Activated CD4-positive, alpha-beta memory T cell treated with anti-CD3 and anti-CD28 coated beads, Interleukin-2, amount 10 ng/mL, durations not matched to agents 7 days and 5 days (primary cell): ENCODE data around the gene NUDT16. TPM values are rescaled to one million over a fixed set of nuclear protein-coding genes. Genes with fewer than 3 reads are reported as not detected.

ENCODE experiments used
- CTCF ChIA-PET: fragments of 350-600 bp; sonication (Branson Sonifier 250); formaldehyde crosslinking; loops from one replicate; lab custom pipeline; 2021; ENCODE audit warnings: antibody characterized with exemption, inconsistent platforms; lab: Charles Lee
- POLR2A ChIA-PET: fragments of 350-600 bp; sonication (Branson Sonifier 250); formaldehyde crosslinking; loops from one replicate; lab custom pipeline; 2021; ENCODE audit warnings: antibody characterized with exemption; lab: Charles Lee
- DNase-seq: peaks from one replicate; pipeline ENCODE4 v3.0.0-alpha.2; 2020
- H3K27ac Mint-ChIP-seq: one replicate; pipeline ENCODE4 v1.8.0; 2021; ENCODE audit warnings: mild to moderate bottlenecking, mixed read lengths
- H3K27me3 Mint-ChIP-seq: one replicate; pipeline ENCODE4 v1.8.0; 2021; ENCODE audit warnings: mixed read lengths
- H3K36me3 Mint-ChIP-seq: one replicate; pipeline ENCODE4 v1.8.0; 2021; ENCODE audit warnings: low read depth, mixed read lengths
- H3K4me1 Mint-ChIP-seq: one replicate; pipeline ENCODE4 v1.8.0; 2021; ENCODE audit warnings: mixed read lengths
- H3K4me3 Mint-ChIP-seq: one replicate; pipeline ENCODE4 v1.8.0; 2021; ENCODE audit warnings: mild to moderate bottlenecking, mixed read lengths
- H3K9me3 Mint-ChIP-seq: one replicate; pipeline ENCODE4 v1.8.0; 2021; ENCODE audit warnings: mixed read lengths
- total RNA-seq, 2 experiments: library from RNA; stranded (reverse); gene quantifications; one replicate each; pipeline ENCODE4 v1.2.3, GENCODE V29; 2021

The NUDT16 gene
- total RNA-seq, 2 experiments from 2014 or later = 12.3 to 12.4 TPM

DNA sequence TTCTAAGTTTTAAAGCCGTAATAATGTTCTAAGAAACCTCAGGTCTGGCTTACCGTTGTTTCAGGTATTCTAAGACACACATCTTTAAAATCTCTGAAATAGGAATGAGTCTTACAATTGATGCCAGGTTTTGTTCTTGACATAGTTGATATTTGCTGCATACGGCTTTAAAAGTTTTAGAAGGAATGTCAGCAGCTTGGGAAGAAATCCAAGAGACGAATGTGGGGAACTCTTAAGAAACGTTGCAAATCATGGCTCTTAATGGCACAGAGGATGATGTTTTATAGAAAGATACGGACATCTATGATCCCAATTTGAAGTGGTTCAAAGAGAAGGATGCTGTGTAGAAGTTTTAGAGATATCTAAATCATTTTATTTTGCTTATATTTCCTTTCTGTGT is 11.5 kb downstream of the NUDT16 start:
- CTCF ChIA-PET = no interaction called here
- no peak overlapping the region for H3K4me3 Mint-ChIP-seq
- H3K4me1 Mint-ChIP-seq = peaks cover under 1% of the 10 kb centered on the region
- no peak overlapping the region for H3K27ac Mint-ChIP-seq
- no peaks in the 10 kb centered on the region for H3K27me3 Mint-ChIP-seq
- POLR2A ChIA-PET = no interaction called here
- H3K36me3 Mint-ChIP-seq = no peaks in the 10 kb centered on the region
- no peaks in the 10 kb centered on the region for H3K9me3 Mint-ChIP-seq
- no peak for DNase-seq

DNA sequence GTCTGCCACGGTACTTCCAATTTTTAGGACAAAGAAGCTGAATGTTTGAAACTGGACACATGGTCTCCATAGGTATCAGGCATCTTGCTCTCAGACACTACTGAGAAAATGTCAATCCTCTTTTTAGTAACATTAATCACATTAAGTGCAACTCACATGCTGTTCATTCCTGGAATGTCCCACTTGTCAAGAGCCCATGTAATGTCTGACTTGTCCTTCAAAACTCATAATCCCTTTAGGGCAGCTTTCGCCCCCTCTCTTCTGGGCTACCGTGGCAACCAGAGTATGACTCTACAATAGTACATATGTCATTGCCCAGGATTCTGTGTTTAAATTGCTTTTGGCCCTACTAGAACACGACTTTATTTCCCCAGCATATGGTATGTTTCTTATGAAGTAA is 12.3 kb downstream of the NUDT16 start:
- H3K4me1 Mint-ChIP-seq = no peaks in the 10 kb centered on the region
- H3K27me3 Mint-ChIP-seq = no peaks in the 10 kb centered on the region
- no peaks in the 10 kb centered on the region for H3K9me3 Mint-ChIP-seq
- POLR2A ChIA-PET = no interaction called here
- no peak overlapping the region for H3K27ac Mint-ChIP-seq
- CTCF ChIA-PET = no interaction called here
- no peak overlapping the region for H3K4me3 Mint-ChIP-seq
- no peak for DNase-seq
- no peaks in the 10 kb centered on the region for H3K36me3 Mint-ChIP-seq

DNA sequence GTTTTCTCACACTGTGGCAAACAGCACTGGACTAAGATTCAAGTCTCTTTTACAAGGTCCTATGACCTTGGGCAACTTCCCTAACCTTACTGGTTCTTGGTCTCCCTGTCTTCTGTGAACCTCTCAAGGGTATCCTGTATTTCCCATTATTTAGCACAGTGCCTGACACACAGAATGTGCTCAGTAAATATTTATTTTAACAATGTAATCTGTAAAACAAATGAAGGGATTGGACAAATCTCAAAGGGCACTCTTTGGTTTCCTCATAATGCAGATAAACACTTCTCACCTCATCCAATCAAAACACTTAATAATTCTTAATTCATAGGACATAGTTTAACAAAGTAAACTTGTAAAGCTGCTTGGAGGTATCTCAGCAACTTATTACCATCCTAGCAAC is 12.8 kb downstream of the NUDT16 start:
- Mint-ChIP-seq H3K4me3 (no peak overlapping the region), H3K9me3 (no peaks in the 10 kb centered on the region), H3K27ac (no peak overlapping the region), H3K27me3 (peaks cover 1% of the 10 kb centered on the region), H3K4me1 (no peaks in the 10 kb centered on the region), H3K36me3 (no peaks in the 10 kb centered on the region)
- ChIA-PET CTCF (no interaction called here), POLR2A (no interaction called here)
- DNase-seq = no peak

DNA sequence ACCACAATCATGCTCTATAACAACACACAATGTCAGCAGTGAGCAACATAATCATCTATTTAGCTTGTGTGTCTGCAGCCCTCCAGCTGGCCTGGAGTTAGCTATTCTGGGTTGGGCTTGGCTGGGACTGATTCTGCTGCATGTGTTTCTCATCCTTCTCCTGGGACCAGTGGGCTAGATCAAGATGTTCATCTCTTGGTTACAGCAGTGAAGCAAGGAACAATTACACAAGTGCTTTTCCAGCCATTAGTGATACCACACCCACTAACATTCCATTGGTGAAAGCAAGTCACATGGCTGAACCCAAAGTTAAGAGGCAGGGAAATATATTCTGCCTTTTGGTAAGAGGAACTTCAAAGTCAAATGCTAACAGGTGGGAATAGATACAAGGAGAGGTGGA is 14.6 kb downstream of the NUDT16 start:
- no peak for DNase-seq
- no peaks in the 10 kb centered on the region for H3K9me3 Mint-ChIP-seq
- H3K36me3 Mint-ChIP-seq = no peaks in the 10 kb centered on the region
- H3K4me1 Mint-ChIP-seq = no peaks in the 10 kb centered on the region
- ChIA-PET POLR2A (interaction anchor here (1.0 kb wide), 1 partner anchor 9 kb away, joined by 3 read pairs; no protein-coding TSS in a partner anchor), CTCF (no interaction called here)
- H3K4me3 Mint-ChIP-seq = no peak overlapping the region
- no peak overlapping the region for H3K27ac Mint-ChIP-seq
- H3K27me3 Mint-ChIP-seq = peaks cover 1% of the 10 kb centered on the region

DNA sequence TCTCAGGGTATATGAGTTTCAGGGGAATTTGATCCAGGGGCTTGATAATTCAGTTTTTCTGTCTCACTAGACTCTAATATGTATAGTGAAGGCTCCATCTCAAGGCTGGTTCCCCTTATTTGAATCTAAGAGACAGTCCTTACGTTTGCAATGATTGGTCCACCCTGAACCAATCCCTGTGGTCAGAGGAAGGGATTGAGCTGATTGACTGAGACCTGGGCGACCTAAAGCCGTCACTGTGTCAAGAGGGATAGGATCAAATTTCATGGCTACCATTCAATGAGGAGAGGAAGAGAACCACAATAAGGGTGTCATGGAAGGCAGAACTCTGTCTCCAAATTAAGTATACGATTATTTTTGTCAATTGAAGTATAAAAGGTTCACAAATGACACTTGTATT is 16.3 kb downstream of the NUDT16 start:
- no peaks in the 10 kb centered on the region for H3K36me3 Mint-ChIP-seq
- POLR2A ChIA-PET = no interaction called here
- no peak for DNase-seq
- H3K27ac Mint-ChIP-seq = no peak overlapping the region
- H3K27me3 Mint-ChIP-seq = peaks cover 1% of the 10 kb centered on the region
- H3K9me3 Mint-ChIP-seq = no peaks in the 10 kb centered on the region
- CTCF ChIA-PET = no interaction called here
- no peaks in the 10 kb centered on the region for H3K4me1 Mint-ChIP-seq
- no peak overlapping the region for H3K4me3 Mint-ChIP-seq

DNA sequence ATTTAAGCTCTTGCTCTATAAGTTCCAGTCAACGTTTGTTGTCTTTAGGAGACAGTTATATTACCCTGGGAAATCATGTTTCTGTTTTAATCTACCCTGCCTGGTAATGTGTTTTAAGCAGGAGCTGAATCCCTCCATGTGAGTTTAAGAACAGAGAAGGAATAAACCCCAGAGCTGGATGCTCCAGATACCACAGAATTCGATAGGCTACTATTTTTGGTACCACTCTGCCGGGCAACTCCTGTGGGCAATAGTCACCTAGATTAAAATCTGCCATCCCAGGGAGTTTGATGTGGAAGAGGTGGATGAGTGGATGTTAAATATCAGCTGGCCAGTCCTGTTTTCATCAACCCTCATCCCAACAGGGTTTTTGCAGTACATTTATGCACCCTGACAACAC is 20.4 kb downstream of the NUDT16 start:
- ChIA-PET POLR2A (no interaction called here), CTCF (no interaction called here)
- peaks cover 3% of the 10 kb centered on the region for H3K27me3 Mint-ChIP-seq
- no peaks in the 10 kb centered on the region for H3K36me3 Mint-ChIP-seq
- no peak for DNase-seq
- H3K4me1 Mint-ChIP-seq = no peaks in the 10 kb centered on the region
- no peak overlapping the region for H3K27ac Mint-ChIP-seq
- no peaks in the 10 kb centered on the region for H3K9me3 Mint-ChIP-seq
- H3K4me3 Mint-ChIP-seq = no peak overlapping the region

DNA sequence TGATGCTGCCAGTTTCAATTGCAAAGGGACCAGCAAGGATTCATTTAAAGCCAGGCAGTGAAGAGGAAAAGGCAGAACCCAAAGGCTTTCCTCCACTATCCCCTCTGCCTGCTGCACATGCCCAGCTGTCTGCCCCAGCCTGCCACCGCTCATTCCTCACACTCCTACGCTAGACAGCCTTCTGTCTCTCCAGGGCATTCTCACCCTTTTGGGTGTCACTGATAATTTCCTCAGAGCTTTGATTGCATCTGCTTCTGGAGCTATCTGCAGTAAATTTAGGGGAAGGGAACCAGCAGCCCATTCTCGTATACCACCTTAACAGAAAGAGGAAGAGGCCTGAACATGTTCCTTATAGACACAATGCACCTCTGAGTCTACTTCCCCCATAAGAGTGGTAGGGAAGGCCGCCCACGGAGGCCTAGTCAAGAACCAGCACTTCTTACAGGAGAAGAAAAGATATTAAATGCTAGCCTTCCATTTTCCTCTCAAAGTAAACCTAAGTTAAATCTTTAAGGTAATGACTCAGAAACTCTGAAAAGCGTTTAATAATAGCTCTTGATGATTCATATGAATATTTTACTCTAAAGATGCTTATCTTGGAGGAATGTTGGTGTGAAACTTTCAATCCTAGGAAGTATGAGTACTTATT is 20.9 kb downstream of the NUDT16 start:
- H3K4me1 Mint-ChIP-seq = no peaks in the 10 kb centered on the region
- no peak for DNase-seq
- no peaks in the 10 kb centered on the region for H3K9me3 Mint-ChIP-seq
- ChIA-PET POLR2A (no interaction called here), CTCF (no interaction called here)
- H3K27ac Mint-ChIP-seq = no peak overlapping the region
- H3K36me3 Mint-ChIP-seq = no peaks in the 10 kb centered on the region
- no peak overlapping the region for H3K4me3 Mint-ChIP-seq
- peaks cover 4% of the 10 kb centered on the region for H3K27me3 Mint-ChIP-seq

DNA sequence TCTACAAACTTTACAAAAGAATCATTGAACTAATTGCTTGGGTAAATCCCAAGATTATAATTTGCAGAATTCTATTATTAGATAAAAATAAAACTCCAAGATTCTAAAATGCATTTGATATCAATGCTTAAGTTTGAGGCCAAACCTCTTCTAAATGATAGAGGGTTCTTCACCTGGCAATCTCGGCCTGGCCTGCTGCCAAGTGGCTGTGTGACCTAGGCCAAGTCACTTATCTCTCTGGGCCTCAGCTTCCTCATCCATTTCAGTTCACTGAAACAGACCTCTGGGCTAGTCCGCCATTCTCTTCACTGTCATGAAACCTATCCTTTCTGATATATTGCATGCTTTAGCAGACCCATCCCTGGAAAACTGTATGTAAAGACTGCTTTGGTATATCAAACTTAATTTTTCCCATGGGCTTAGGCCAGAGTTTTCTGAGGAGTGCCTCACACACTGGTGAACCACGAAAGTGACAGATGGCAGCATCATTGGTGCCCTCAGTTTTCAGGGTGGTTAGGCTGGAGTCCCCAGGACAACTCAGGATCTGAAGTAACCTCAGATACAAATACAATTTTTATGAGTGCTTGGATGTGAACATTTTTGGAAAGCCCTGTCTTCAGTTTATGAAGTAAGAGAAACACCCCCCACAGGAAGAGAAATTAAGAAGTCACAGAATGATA is 21.8 kb downstream of the NUDT16 start:
- Mint-ChIP-seq H3K9me3 (no peaks in the 10 kb centered on the region), H3K27ac (no peak overlapping the region), H3K4me3 (no peak overlapping the region), H3K36me3 (no peaks in the 10 kb centered on the region), H3K4me1 (no peaks in the 10 kb centered on the region), H3K27me3 (peaks cover 6% of the 10 kb centered on the region)
- DNase-seq = no peak
- ChIA-PET CTCF (no interaction called here), POLR2A (no interaction called here)

DNA sequence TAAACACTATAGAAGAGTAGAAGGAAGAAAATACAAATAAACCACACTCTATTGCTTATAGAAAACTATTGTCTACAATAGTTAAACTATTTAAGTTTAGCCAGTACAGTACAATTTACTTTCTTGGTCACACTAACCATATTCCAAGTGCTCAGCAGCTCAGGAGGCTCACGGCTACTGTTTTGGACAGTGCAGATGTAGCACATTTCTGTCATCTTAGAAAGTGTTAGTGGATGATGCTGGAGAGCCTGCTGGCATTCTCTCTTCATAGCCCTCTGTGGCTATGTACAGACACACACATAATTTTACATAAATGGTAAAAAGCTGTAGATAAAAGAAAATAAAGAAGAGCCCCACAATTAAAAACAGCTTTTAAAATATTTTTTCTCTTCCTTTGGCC is 23.8 kb downstream of the NUDT16 start:
- H3K27me3 Mint-ChIP-seq = peaks cover 5% of the 10 kb centered on the region
- CTCF ChIA-PET = no interaction called here
- no peak for DNase-seq
- POLR2A ChIA-PET = interaction anchor here (1.7 kb wide), 1 partner anchor 24 kb away, joined by 4 read pairs; the partner anchor contains the start of gene NUDT16
- no peak overlapping the region for H3K27ac Mint-ChIP-seq
- H3K36me3 Mint-ChIP-seq = no peaks in the 10 kb centered on the region
- H3K9me3 Mint-ChIP-seq = no peaks in the 10 kb centered on the region
- no peaks in the 10 kb centered on the region for H3K4me1 Mint-ChIP-seq
- H3K4me3 Mint-ChIP-seq = no peak overlapping the region

DNA sequence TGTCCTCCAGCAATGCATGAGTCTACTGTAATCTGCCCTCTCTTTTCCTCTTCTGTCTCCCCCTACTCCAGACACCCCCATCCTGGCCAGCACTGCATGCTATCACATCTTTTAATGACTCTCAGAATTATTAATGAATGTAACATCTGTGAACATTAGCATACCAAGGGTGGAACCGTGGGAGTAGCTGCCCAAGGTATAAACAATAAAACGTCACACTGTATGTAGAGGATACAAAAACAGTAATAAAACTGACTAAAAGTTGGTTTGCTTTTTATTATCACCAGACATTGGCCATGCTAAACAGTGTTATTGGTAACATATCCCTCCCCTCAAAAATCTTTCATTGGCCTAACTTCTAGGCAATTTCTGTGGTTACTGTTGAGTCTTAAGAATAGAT is 24.7 kb downstream of the NUDT16 start:
- no peak for DNase-seq
- POLR2A ChIA-PET = no interaction called here
- CTCF ChIA-PET = no interaction called here
- no peaks in the 10 kb centered on the region for H3K36me3 Mint-ChIP-seq
- peaks cover 5% of the 10 kb centered on the region for H3K27me3 Mint-ChIP-seq
- H3K4me3 Mint-ChIP-seq = no peak overlapping the region
- H3K4me1 Mint-ChIP-seq = no peaks in the 10 kb centered on the region
- H3K27ac Mint-ChIP-seq = no peak overlapping the region
- no peaks in the 10 kb centered on the region for H3K9me3 Mint-ChIP-seq

DNA sequence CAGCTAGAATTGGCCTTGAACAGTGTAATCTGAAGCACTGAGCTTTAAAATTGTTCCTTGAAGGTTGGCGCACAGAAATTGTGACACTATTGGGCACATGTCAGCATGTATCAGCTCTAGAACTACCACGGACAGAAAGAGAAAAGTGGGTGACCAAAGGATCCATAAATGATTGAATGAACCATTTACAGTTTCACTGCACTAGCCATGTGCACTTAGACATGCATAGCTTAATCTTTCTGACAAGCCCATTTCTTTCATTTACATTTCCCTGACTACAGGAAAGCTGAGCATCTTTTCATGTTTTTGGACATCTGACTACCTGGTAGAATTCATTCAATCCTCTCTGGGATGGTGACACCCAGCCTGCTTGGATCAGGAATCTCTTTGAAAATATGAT is 36.2 kb downstream of the NUDT16 start:
- ChIA-PET POLR2A (no interaction called here), CTCF (no interaction called here)
- DNase-seq = no peak
- no peaks in the 10 kb centered on the region for H3K36me3 Mint-ChIP-seq
- H3K27me3 Mint-ChIP-seq = no peaks in the 10 kb centered on the region
- H3K27ac Mint-ChIP-seq = no peak overlapping the region
- peaks cover 1% of the 10 kb centered on the region for H3K4me1 Mint-ChIP-seq
- H3K4me3 Mint-ChIP-seq = no peak overlapping the region
- H3K9me3 Mint-ChIP-seq = peaks cover 6% of the 10 kb centered on the region

DNA sequence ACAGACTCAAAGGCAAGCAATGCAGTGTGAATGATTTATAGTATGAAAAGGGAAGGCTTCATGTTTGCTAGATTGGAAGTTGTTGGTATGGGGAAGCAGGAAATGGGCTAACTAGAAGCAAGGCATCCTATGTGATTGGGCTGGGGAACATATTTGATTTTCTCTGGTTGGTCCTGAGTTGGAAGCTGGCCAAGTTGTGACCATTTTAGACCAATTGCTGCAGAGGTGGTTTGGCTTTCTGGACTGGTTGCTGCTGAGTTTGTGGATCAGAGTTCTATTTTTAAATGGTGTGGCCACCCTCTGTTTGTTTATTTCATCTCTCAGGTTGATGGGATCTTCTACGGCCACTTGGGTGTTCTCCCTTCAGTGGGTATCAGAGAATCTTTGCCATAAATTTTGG is 39.7 kb downstream of the NUDT16 start:
- DNase-seq = no peak
- POLR2A ChIA-PET = no interaction called here
- H3K9me3 Mint-ChIP-seq = peaks cover 3% of the 10 kb centered on the region
- no peaks in the 10 kb centered on the region for H3K27me3 Mint-ChIP-seq
- no peak overlapping the region for H3K4me3 Mint-ChIP-seq
- CTCF ChIA-PET = no interaction called here
- no peak overlapping the region for H3K27ac Mint-ChIP-seq
- H3K4me1 Mint-ChIP-seq = peaks cover 1% of the 10 kb centered on the region
- no peaks in the 10 kb centered on the region for H3K36me3 Mint-ChIP-seq

DNA sequence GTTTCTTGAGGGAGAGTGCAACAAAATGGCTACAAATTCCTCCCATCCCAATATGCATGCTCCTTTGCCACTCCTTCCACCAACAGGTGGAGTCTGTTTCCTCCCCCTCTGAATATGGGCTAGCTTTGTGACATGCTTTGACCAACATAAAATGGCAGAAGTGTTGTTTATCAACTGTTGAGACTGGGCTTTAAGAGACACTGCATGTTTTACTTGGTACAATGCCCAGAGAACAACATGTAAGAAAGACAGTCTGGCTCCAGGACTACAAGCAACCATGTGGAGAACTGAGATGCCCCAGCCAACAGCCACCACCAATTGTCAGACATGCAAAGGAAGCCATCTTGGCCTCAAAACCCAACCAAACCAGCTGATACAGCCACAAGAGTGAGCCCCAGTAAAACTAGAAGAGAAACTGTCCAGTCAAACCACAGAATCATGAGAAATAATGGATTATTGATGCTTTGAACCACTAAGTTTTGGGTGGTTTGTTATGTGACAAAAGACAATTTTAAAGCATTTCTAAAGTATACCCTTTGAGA is 40.5 kb downstream of the NUDT16 start:
- Mint-ChIP-seq H3K27ac (no peak overlapping the region), H3K36me3 (no peaks in the 10 kb centered on the region), H3K4me1 (peaks cover 1% of the 10 kb centered on the region), H3K27me3 (no peaks in the 10 kb centered on the region), H3K9me3 (peaks cover 3% of the 10 kb centered on the region), H3K4me3 (no peak overlapping the region)
- ChIA-PET POLR2A (no interaction called here), CTCF (no interaction called here)
- no peak for DNase-seq

DNA sequence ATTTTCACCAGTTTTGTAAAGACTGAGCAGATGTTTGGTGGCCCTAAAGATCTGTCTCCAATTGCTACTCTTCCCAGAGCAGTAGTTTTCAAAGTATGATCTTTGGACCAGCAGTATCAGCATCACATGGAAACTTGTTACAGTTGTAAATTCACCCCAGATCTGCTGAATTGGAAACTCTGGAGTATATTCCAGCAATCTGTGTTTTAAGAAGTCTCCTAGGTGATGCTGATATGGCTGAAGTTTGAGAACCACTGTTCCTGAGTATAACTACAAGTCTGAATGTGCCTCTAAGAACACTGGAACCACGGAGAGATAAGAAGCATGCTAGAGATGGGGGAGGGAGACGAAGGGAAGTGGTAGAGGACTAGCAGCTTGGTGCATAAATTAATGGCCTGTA is 45.7 kb downstream of the NUDT16 start:
- no peak for DNase-seq
- POLR2A ChIA-PET = no interaction called here
- no peaks in the 10 kb centered on the region for H3K27me3 Mint-ChIP-seq

More for the DNA sequence above, 45.7 kb downstream of the NUDT16 start:
- H3K9me3 Mint-ChIP-seq = no peaks in the 10 kb centered on the region
- no peak overlapping the region for H3K4me3 Mint-ChIP-seq
- H3K36me3 Mint-ChIP-seq = no peaks in the 10 kb centered on the region
- CTCF ChIA-PET = no interaction called here
- no peaks in the 10 kb centered on the region for H3K4me1 Mint-ChIP-seq
- H3K27ac Mint-ChIP-seq = no peak overlapping the region
